Measurements from ENCODE around the gene PRKG1. TPM values are rescaled to one million over a fixed set of nuclear protein-coding genes. Genes with fewer than 3 reads are reported as not detected.
A peak's percentile ranks its signal among the peaks of the same experiment; 100 is the strongest.

Gene PRKG1
- total and polyA plus RNA-seq, 2 of the 8 experiments (the other 6 are each of a cell fraction or from before 2014, with no cell fraction given): 4.2 to 15.2 TPM

DNA sequence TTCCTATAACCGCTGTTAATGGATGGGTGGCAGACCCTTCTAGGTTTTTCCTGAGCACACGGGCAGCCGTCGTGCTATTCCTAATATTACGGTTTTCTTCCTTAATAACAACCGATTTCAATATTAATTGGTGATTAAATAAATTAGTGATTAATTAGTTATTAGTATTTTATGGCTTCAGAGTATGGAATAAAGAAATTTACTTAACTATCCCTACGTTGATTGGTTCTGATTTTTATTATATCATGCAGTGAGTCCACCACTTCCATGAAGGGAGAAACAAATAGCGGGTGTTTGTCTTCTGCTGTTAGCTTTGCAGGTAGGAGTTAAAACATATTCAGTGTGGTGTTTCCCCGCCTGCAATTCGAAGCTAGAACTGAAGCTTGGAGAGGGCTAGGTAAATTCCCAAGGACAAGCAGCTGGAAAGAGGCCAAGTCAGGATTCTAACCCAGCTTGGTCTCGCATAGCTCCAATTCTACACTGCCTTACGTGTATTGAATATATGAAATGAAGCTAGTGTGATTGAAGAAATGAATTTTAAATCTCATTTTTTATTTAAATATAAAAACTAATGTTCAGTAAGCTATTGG is 626.0 kb downstream of the PRKG1 start:
- peaks cover 5% of the 10 kb centered on the region for H3K23me2 ChIP-seq (ENCODE audit: low read depth, low read length)
- H3K79me1 ChIP-seq (ENCODE audit: low read depth, low read length): peaks cover 10% of the 10 kb centered on the region
- TF ChIP-seq NRF1 (IDR thresholded peaks at IDR 0.05; ENCODE audit: low read depth, low read length) (no peak), TBP (IDR thresholded peaks at IDR 0.05; ENCODE audit: low read depth, low read length) (no peak), RNF2 (IDR thresholded peaks at IDR 0.05; ENCODE audit: borderline replicate concordance, low read depth, low read length, missing control alignments, poor library complexity, severe bottlenecking) (no peak), HDAC6 (IDR thresholded peaks at IDR 0.05; ENCODE audit: low read depth, low read length) (no peak), RAD21 (IDR thresholded peaks at IDR 0.05 in 1 of 2, conservative IDR thresholded peaks at IDR 0.05 in 1 of 2; ENCODE audit: low read depth in 2 of 2, low read length in 2 of 2) (peak in 1 of 2 experiments; percentile 22; a peak in 1 of 4 replicates), KDM4A (IDR thresholded peaks at IDR 0.05; ENCODE audit: low read depth, low read length, severe bottlenecking) (no peak)
- H3K56ac ChIP-seq (replicated peaks; ENCODE audit: insufficient read length, low read depth, low read length): no peak overlapping the region
- H3K36me3 ChIP-seq (ENCODE audit: control insufficient read depth in 2 of 4, insufficient read depth in 4 of 4, low read length in 3 of 4): peaks cover 0 to 13% (median 0%) of the 10 kb centered on the region in 4 experiments; a peak in 1 of 8 replicates
- H3K14ac ChIP-seq (ENCODE audit: insufficient read length): no peak overlapping the region
- peak; percentile 74 for FAIRE-seq
- CTCF ChIA-PET (ENCODE audit: partially characterized antibody): interaction anchor here (1.0 to 1.3 kb wide), 2 partner anchors 14 to 304 kb away, joined by 3 to 4 read pairs; no protein-coding TSS in a partner anchor
- H3K4ac ChIP-seq (replicated peaks; ENCODE audit: insufficient read length, low read depth, low read length): no peak overlapping the region
- peak overlapping the region; percentile 83 to 97 (median 93) for H3K4me3 ChIP-seq (ENCODE audit: extremely low read depth in 1 of 4, insufficient read depth in 2 of 4, low read depth in 3 of 4, low read length in 4 of 4)
- peaks cover 15 to 38% of the 10 kb centered on the region in 2 experiments for H3K79me2 ChIP-seq (ENCODE audit: control insufficient read depth in 1 of 2, insufficient read depth in 2 of 2, low read length in 2 of 2)
- peaks cover 2 to 13% (median 8%) of the 10 kb centered on the region in 4 experiments; a peak in 6 of 7 replicates for H3K4me1 ChIP-seq (replicated peaks in 1 of 4; ENCODE audit: control insufficient read depth in 3 of 4, insufficient read depth in 4 of 4, low read length in 3 of 4)
- H3K9me3 ChIP-seq (ENCODE audit: insufficient read depth in 2 of 2, low read depth in 1 of 2, low read length in 1 of 2): no peaks in the 10 kb centered on the region
- no peak overlapping the region for H4K91ac ChIP-seq (replicated peaks; ENCODE audit: insufficient read length, low read length)
- H2BK120ac ChIP-seq (replicated peaks; ENCODE audit: low read depth, low read length): no peak overlapping the region
- H2BK5ac ChIP-seq (ENCODE audit: low read depth, low read length): no peak overlapping the region; the same call in 1 of the 2 replicates
- peak overlapping the region; percentile 86 to 93 for H3K4me2 ChIP-seq (ENCODE audit: insufficient read depth in 1 of 2, low read depth in 2 of 2, low read length in 2 of 2)
- H3K27ac ChIP-seq (ENCODE audit: low read depth, low read length): peak overlapping the region; percentile 100; the same call in 1 of the 2 replicates
- H3K18ac ChIP-seq (ENCODE audit: extremely low read depth, low read length): no peak overlapping the region; the same call in 1 of the 2 replicates
- H2BK15ac ChIP-seq (ENCODE audit: low read length): no peak overlapping the region
- H3K23ac ChIP-seq (ENCODE audit: insufficient read length): no peak overlapping the region
- POLR2A ChIA-PET (ENCODE audit: partially characterized antibody): interaction anchor here (0.9 to 1.5 kb wide), 4 partner anchors 10 to 18 kb away, joined by 3 read pairs; no protein-coding TSS in a partner anchor
- no peak overlapping the region for H4K8ac ChIP-seq (ENCODE audit: extremely low read depth, insufficient read depth, low read length)
- H3K9ac ChIP-seq (replicated peaks in 1 of 4; ENCODE audit: extremely low read depth in 1 of 4, low read depth in 3 of 4, low read length in 3 of 4): peak overlapping the region; percentile 78 to 99 (median 98)
- no peaks in the 10 kb centered on the region for H3K27me3 ChIP-seq (replicated peaks in 1 of 4; ENCODE audit: control insufficient read depth in 3 of 4, extremely low read depth in 1 of 4, insufficient read depth in 3 of 4, low read length in 3 of 4)
- WGBS, 2 experiments (ENCODE audit: extremely low coverage in 1 of 2, insufficient coverage in 1 of 2, insufficient read length in 1 of 2, insufficient replicate concordance in 2 of 2, low coverage in 1 of 2, low lambda C conversion rate in 2 of 2, missing lambda C conversion rate in 1 of 2): 38% methylated on average over 12 of the region's 12 CpGs; no CpG with 5 or more reads in 1 of the 2 experiments
- no peak overlapping the region for H2AK5ac ChIP-seq (ENCODE audit: low read depth, low read length)
- H2AFZ ChIP-seq (ENCODE audit: low read length): peak overlapping the region; percentile 100; the same call in 1 of the 2 replicates
- DNase-seq (ENCODE audit: low read depth in 1 of 2, low spot score in 2 of 2): no peak
- H4K20me1 ChIP-seq (replicated peaks in 1 of 2; ENCODE audit: control insufficient read depth in 1 of 2, insufficient read depth in 2 of 2, low read length in 2 of 2): peaks cover 2% of the 10 kb centered on the region in 2 experiments
- no peak overlapping the region for H2BK20ac ChIP-seq (ENCODE audit: low read length)
- H2BK12ac ChIP-seq (ENCODE audit: low read depth, low read length): no peak overlapping the region; the same call in 1 of the 2 replicates
- H4K5ac ChIP-seq (ENCODE audit: insufficient read length, low read depth, low read length): peak overlapping the region; percentile 91

Measured in H1 (cell line).